K562 (cell line): ENCODE results near the gene MYRIP. TPM values are rescaled to one million over a fixed set of nuclear protein-coding genes. Genes with fewer than 3 reads are reported as not detected.

Experiments used
- ATAC-seq: fragments of 200-7000 bp; cut with Tn5 transposase; 3 replicates; pipeline ENCODE4 v1.9.1; 2020; ENCODE audit warnings: moderate library complexity
- BruUV-seq: library from RNA; stranded (reverse); fragments of 400-500 nt; replicated peaks from 2 replicates; lab custom pipeline; 2021; lab: Mats Ljungman, UMichigan
- CTCF ChIA-PET: fragments of 300-600 bp; formaldehyde crosslinking; extraction: SDS; loops from one replicate; lab custom pipeline; 2021; ENCODE audit warnings: low intra/inter-chr PET ratio; lab: Yijun Ruan, JAX
- POLR2A ChIA-PET: fragments of 300-600, 350-650 bp; sonication (Branson Sonifier 250); formaldehyde crosslinking; extraction: SDS; loops from one replicate; lab custom pipeline; 2021; ENCODE audit warnings: antibody characterized with exemption, inconsistent platforms; lab: Yijun Ruan, JAX
- DNase-seq, 4 experiments: peaks; one replicate each; pipeline versions ENCODE4 v3.0.0 to v3.0.0-alpha.2; 2011 to 2018; ENCODE audit warnings: low spot score in 3 of 4, mixed read lengths in 3 of 4; ENCODE audit errors: extremely low read depth in 1 of 4
- FAIRE-seq: peaks from 2 replicates; lab custom pipeline; 2011; peaks lifted over from hg19 to GRCh38; lab: Jason Lieb, UNC
- H2AFZ ChIP-seq: 2 replicates; pipeline ENCODE4 v1.6.0; 2011; ENCODE audit warnings: low read depth, low read length, control low read depth, inconsistent platforms
- H3K27ac ChIP-seq: fragments of 200-600 bp; 3 replicates; pipeline ENCODE4 v1.8.0; 2011; ENCODE audit warnings: low read depth, mild to moderate bottlenecking, control low read depth, inconsistent platforms, low read length, moderate library complexity, mixed read lengths; ENCODE audit errors: extremely low read depth
- H3K27me3 ChIP-seq, 2 experiments: fragments of 300-600 bp in 1 of 2; 2 replicates in 1 of 2; 3 replicates in 1 of 2; pipeline versions ENCODE4 v1.6.0 to v1.8.0; 2011; ENCODE audit warnings: inconsistent platforms in 2 of 2, low read length in 2 of 2, mild to moderate bottlenecking in 1 of 2, mixed read lengths in 1 of 2, moderate library complexity in 1 of 2; ENCODE audit not compliant: control insufficient read depth in 2 of 2, insufficient read depth in 2 of 2
- H3K36me3 ChIP-seq: fragments of 300-600 bp; 3 replicates; pipeline ENCODE4 v1.8.0; 2011; ENCODE audit warnings: mild to moderate bottlenecking, low read length, inconsistent platforms; ENCODE audit not compliant: control insufficient read depth, insufficient read depth
- H3K4me1 ChIP-seq, 2 experiments: fragments of 200-600 bp in 1 of 2; replicated peaks in 1 of 2; 2 replicates in 1 of 2; 3 replicates in 1 of 2; pipeline versions ENCODE4 v1.5.1 to v1.8.0; 2011; ENCODE audit warnings: inconsistent platforms in 2 of 2, low read length in 2 of 2, mild to moderate bottlenecking in 1 of 2, mixed read lengths in 1 of 2, moderate library complexity in 1 of 2; ENCODE audit not compliant: control insufficient read depth in 2 of 2, insufficient read depth in 2 of 2
- H3K4me2 ChIP-seq: 2 replicates; pipeline ENCODE4 v1.6.1; 2011; ENCODE audit warnings: low read length, control low read depth, inconsistent platforms, mixed read lengths; ENCODE audit not compliant: insufficient read depth
- H3K4me3 ChIP-seq: fragments of 200-600 bp; sonication (generic), shearing (Covaris generic); 2 replicates; pipeline ENCODE4 v1.5.1; 2016; ENCODE audit warnings: control low read depth, inconsistent platforms
- H3K79me2 ChIP-seq: fragments of 200-600 bp; 3 replicates; pipeline ENCODE4 v1.8.0; 2011; ENCODE audit warnings: low read length, inconsistent platforms; ENCODE audit not compliant: control insufficient read depth, insufficient read depth
- H3K9ac ChIP-seq, 2 experiments: 2 replicates each; pipeline versions ENCODE4 v1.6.0 to v1.6.1; 2011; ENCODE audit warnings: low read depth in 2 of 2, low read length in 2 of 2, control low read depth in 1 of 2, inconsistent platforms in 1 of 2, mild to moderate bottlenecking in 1 of 2, mixed read lengths in 1 of 2; ENCODE audit not compliant: insufficient read depth in 1 of 2
- H3K9me1 ChIP-seq: one replicate; pipeline ENCODE4 v1.6.0; 2011; ENCODE audit warnings: inconsistent platforms, mild to moderate bottlenecking, low read length, moderate library complexity; ENCODE audit not compliant: control insufficient read depth, insufficient read depth
- H3K9me3 ChIP-seq: replicated peaks from 2 replicates; pipeline ENCODE4 v1.5.1; 2011; ENCODE audit warnings: low read depth, low read length, inconsistent platforms; ENCODE audit not compliant: control insufficient read depth, insufficient read depth
- H4K20me1 ChIP-seq: replicated peaks from 2 replicates; pipeline ENCODE4 v1.6.1; 2011; ENCODE audit warnings: low read length, inconsistent platforms, mixed read lengths; ENCODE audit not compliant: control insufficient read depth, insufficient read depth
- BRCA1 ChIP-seq, 2 experiments: fragments of 450-650 bp in 1 of 2; sonication (generic) in 1 of 2; formaldehyde crosslinking in 1 of 2; IDR thresholded peaks; 2 replicates each; pipeline versions ENCODE4 v1.5.0 to v1.6.1; 2017 to 2020; ENCODE audit warnings: mild to moderate bottlenecking in 1 of 2, missing genetic modification reagents in 1 of 2
- BRF2 ChIP-seq: IDR thresholded peaks from 3 replicates; pipeline ENCODE4 v1.6.1; 2011; ENCODE audit warnings: borderline replicate concordance, mild to moderate bottlenecking; ENCODE audit not compliant: insufficient read length, insufficient read depth
- DNMT1 ChIP-seq: fragments of 450-650 bp; IDR thresholded peaks from 2 replicates; pipeline ENCODE4 v1.6.1; 2016; ENCODE audit warnings: antibody characterized with exemption, mild to moderate bottlenecking
- EP300 ChIP-seq: IDR thresholded peaks from 2 replicates; pipeline ENCODE4 v1.6.1; 2012; ENCODE audit warnings: low read length, improper control_type of control experiment
- JUN ChIP-seq, 2 experiments: sonication (generic) in 1 of 2; formaldehyde crosslinking in 1 of 2; IDR thresholded peaks; 2 replicates each; pipeline versions ENCODE4 v1.6.1 to v1.8.0; 2012 to 2022; ENCODE audit warnings: borderline replicate concordance in 2 of 2, mild to moderate bottlenecking in 2 of 2, improper control_type of control experiment in 1 of 2, low read depth in 1 of 2, low read length in 1 of 2, missing genetic modification reagents in 1 of 2
- KAT8 ChIP-seq: fragments of 450-650 bp; IDR thresholded peaks from 2 replicates; pipeline ENCODE4 v1.6.1; 2016; ENCODE audit warnings: low read depth, mild to moderate bottlenecking
- MAFF ChIP-seq: IDR thresholded peaks from 2 replicates; pipeline ENCODE4 v1.6.1; 2012; ENCODE audit warnings: low read length, improper control_type of control experiment
- SMARCC2 ChIP-seq: fragments of 450-650 bp; IDR thresholded peaks from 2 replicates; pipeline ENCODE4 v1.6.1; 2017; ENCODE audit warnings: antibody characterized with exemption, moderate library complexity, mild to moderate bottlenecking, low read depth
- SRSF9 ChIP-seq: fragments of 200-400 bp; formaldehyde crosslinking; IDR thresholded peaks from 2 replicates; pipeline ENCODE4 v1.6.1; 2017; ENCODE audit warnings: low read depth, low read length, borderline replicate concordance
- STAT5B ChIP-seq: fragments of 250-450 bp; sonication (Bioruptor Pico); IDR thresholded peaks from 2 replicates; pipeline ENCODE4 v1.8.0; 2021; ENCODE audit warnings: mild to moderate bottlenecking, inconsistent platforms
- ZC3H11A ChIP-seq: IDR thresholded peaks from 2 replicates; pipeline ENCODE4 v1.6.1; 2012; ENCODE audit warnings: low read depth, low read length, improper control_type of control experiment
- ZFPM2 ChIP-seq: fragments of 250-450 bp; sonication (Bioruptor Pico); IDR thresholded peaks from 2 replicates; pipeline ENCODE4 v1.5.1; 2022; ENCODE audit warnings: mild to moderate bottlenecking
- ZNF561 ChIP-seq: fragments of 450-650 bp; formaldehyde crosslinking; conservative IDR thresholded peaks from 2 replicates; pipeline ENCODE4 v1.4.0; 2020; ENCODE audit warnings: mild to moderate bottlenecking, moderate library complexity
- WGBS: fragments of 100-300 bp; shearing (Covaris generic); methylation state at CpG from one replicate; pipeline ENCODE4 v1.1.6; 2016; ENCODE audit warnings: low coverage, mixed read lengths; ENCODE audit not compliant: insufficient coverage; ENCODE audit errors: missing lambda C conversion rate; 5-methylcytosine and 5-hydroxymethylcytosine counted together
- in situ Hi-C: fragments of 300-500 bp; cut with MboI; formaldehyde crosslinking; loops from 4 replicates; pipeline ENCODE4 v1.15.0; 2018; ENCODE audit warnings: inconsistent platforms, mixed read lengths
- intact Hi-C: fragments of 100-400 bp; cut with micrococcal nuclease; formaldehyde crosslinking; loops from 2 replicates; pipeline ENCODE4 v1.14.2; 2022
- polyA plus RNA-seq, 8 experiments: library from polyadenylated mRNA; depleted of rRNA in 4 of 8; stranded (reverse) in 5 of 8; unstranded in 3 of 8; fragments of >200 nt; fragmentation: Nextera tagmentation in 2 of 8; fragmentation: Illumina TruSeq in 1 of 8; extraction: Ambion mirVana in 2 of 8; extraction: Trizol in 1 of 8; gene quantifications; 2 replicates each; pipeline versions ENCODE4 v1.2.1 to v1.2.3, GENCODE V29; 2011 to 2014; ENCODE audit warnings: inconsistent platforms in 1 of 8, missing spikeins in 1 of 8
- total RNA-seq, 7 experiments: library from RNA; depleted of rRNA in 6 of 7; stranded (reverse); fragments of >200 nt in 6 of 7; fragmentation: Illumina TruSeq in 2 of 7; extraction: Trizol in 2 of 7; gene quantifications; 2 replicates each; pipeline versions ENCODE4 v1.2.1 to v1.2.3, GENCODE V29; 2011 to 2021; ENCODE audit warnings: low replicate concordance in 1 of 7
- TF ChIP-seq, protein P1 (sequence below): fragments of 450-650 bp; IDR thresholded peaks from 2 replicates; pipeline ENCODE4 v1.6.1; 2014; ENCODE audit warnings: low read depth, mild to moderate bottlenecking, moderate library complexity, borderline replicate concordance

MYRIP gene
- total and polyA plus RNA-seq, 9 of the 15 experiments (the other 6 are each of a cell fraction or from before 2014, with no cell fraction given): 0.03 to 0.12 TPM; not detected in 7

DNA sequence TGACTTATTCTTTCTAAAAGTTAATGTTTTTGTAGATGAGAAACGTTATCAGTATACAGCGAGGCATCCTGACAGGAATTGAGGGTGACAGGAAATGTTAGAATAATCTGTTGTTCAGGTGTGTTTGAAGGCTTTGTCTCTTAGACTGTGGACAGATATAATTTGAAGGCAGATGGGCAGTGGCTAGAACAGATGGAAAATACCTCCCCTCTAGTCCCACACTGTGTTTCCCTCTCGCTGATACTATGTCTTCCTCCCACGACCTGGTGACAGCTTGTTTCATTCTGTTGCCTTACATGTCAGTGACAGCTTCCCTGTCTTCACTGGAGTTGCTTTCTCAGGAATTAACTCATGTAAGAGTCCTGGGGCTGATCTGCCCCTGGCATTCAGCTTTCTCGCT, 125.3 kb downstream of the MYRIP start:
- H3K9me1 ChIP-seq: no peaks in the 10 kb centered on the region
- WGBS: 3% methylated on average over 5 of the region's 5 CpGs
- no peak overlapping the region for H3K4me2 ChIP-seq
- H3K27ac ChIP-seq: no peak overlapping the region
- ChIA-PET CTCF (no interaction called here), POLR2A (no interaction called here)
- H3K9me3 ChIP-seq: no peaks in the 10 kb centered on the region
- BruUV-seq: no TSS peak
- H3K27me3 ChIP-seq: no peaks in the 10 kb centered on the region
- H4K20me1 ChIP-seq: no peaks in the 10 kb centered on the region
- intact Hi-C loops (no loop called here), in situ Hi-C loops (no loop called here)
- ATAC-seq (no peak), FAIRE-seq (no peak), DNase-seq (no peak)
- H3K4me1 ChIP-seq: no peaks in the 10 kb centered on the region
- H2AFZ ChIP-seq: no peak overlapping the region
- H3K79me2 ChIP-seq: no peaks in the 10 kb centered on the region
- no peak overlapping the region for H3K9ac ChIP-seq
- TF ChIP-seq EP300: no peak
- TF ChIP-seq BRF2: no peak
- TF ChIP-seq ZFPM2 (CRISPR knock-in tag): no peak
- TF ChIP-seq DNMT1: no peak
- no peak for TF ChIP-seq STAT5B (CRISPR knock-in tag)
- no peak for TF ChIP-seq ZC3H11A
- no peak for TF ChIP-seq ZNF561 (CRISPR knock-in tag)
- TF ChIP-seq BRCA1 (IDR thresholded peaks at IDR 0.05): no peak
- no peak for TF ChIP-seq BRCA1 (CRISPR knock-in tag; IDR thresholded peaks at IDR 0.05)
- no peak for TF ChIP-seq KAT8
- TF ChIP-seq JUN (IDR thresholded peaks at IDR 0.05; ENCODE audit: borderline replicate concordance, low read depth, low read length): no peak
- TF ChIP-seq JUN (CRISPR knock-in tag; IDR thresholded peaks at IDR 0.05; ENCODE audit: borderline replicate concordance): no peak
- no peak for TF ChIP-seq MAFF
- TF ChIP-seq SRSF9: no peak
- TF ChIP-seq SMARCC2: no peak
- TF ChIP-seq, protein P1, sequence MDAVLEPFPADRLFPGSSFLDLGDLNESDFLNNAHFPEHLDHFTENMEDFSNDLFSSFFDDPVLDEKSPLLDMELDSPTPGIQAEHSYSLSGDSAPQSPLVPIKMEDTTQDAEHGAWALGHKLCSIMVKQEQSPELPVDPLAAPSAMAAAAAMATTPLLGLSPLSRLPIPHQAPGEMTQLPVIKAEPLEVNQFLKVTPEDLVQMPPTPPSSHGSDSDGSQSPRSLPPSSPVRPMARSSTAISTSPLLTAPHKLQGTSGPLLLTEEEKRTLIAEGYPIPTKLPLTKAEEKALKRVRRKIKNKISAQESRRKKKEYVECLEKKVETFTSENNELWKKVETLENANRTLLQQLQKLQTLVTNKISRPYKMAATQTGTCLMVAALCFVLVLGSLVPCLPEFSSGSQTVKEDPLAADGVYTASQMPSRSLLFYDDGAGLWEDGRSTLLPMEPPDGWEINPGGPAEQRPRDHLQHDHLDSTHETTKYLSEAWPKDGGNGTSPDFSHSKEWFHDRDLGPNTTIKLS: no peak
- no peaks in the 10 kb centered on the region for H3K36me3 ChIP-seq
- no peak overlapping the region for H3K4me3 ChIP-seq
